Mesodermal cell (in vitro differentiated cells): ENCODE data around the gene PRRT1B.

ENCODE experiments used
- H3K27ac ChIP-seq: 2 replicates; pipeline ENCODE4 v1.7.0; 2013; ENCODE audit warnings: mild to moderate bottlenecking, low read depth, low read length, moderate library complexity; ENCODE audit not compliant: severe bottlenecking
- H3K36me3 ChIP-seq: 2 replicates; pipeline ENCODE4 v1.7.1; 2013; ENCODE audit warnings: mild to moderate bottlenecking, low read length, moderate library complexity; ENCODE audit not compliant: control insufficient read depth, insufficient read depth
- H3K4me1 ChIP-seq: one replicate; pipeline ENCODE4 v1.7.1; 2013; ENCODE audit warnings: mild to moderate bottlenecking, low read length; ENCODE audit not compliant: insufficient read depth, control insufficient read depth, poor library complexity, severe bottlenecking
- H3K4me3 ChIP-seq: 2 replicates; pipeline ENCODE4 v1.7.0; 2013; ENCODE audit warnings: low read length, control low read depth, mild to moderate bottlenecking; ENCODE audit not compliant: insufficient read depth, poor library complexity, severe bottlenecking; ENCODE audit errors: extremely low read depth
- H3K9me3 ChIP-seq: 2 replicates; pipeline ENCODE4 v1.7.1; 2013; ENCODE audit warnings: mild to moderate bottlenecking, low read length, moderate library complexity; ENCODE audit not compliant: control insufficient read depth
- WGBS, 2 experiments: methylation state at CpG; one replicate each; pipeline ENCODE4 v1.1.5; 2013; ENCODE audit warnings: missing lambda C conversion rate in 2 of 2; ENCODE audit not compliant: insufficient coverage in 2 of 2; 5-methylcytosine and 5-hydroxymethylcytosine counted together

PRRT1B gene

GRCh38 chr9:131574730-131575640 lies 29.7 kb downstream of the PRRT1B start:
- Histone ChIP-seq H3K27ac (no peak overlapping the region), H3K4me3 (no peak overlapping the region), H3K36me3 (peaks cover 60% of the 10 kb centered on the region), H3K4me1 (no peaks in the 10 kb centered on the region), H3K9me3 (no peaks in the 10 kb centered on the region)
- 93 to 94% methylated on average over 8 to 15 of the region's 17 CpGs for WGBS, 2 experiments

GRCh38 chr9:131575946-131576853 lies 30.9 kb downstream of the PRRT1B start:
- Histone ChIP-seq H3K4me1 (no peaks in the 10 kb centered on the region), H3K9me3 (no peaks in the 10 kb centered on the region), H3K36me3 (peaks cover 69% of the 10 kb centered on the region), H3K4me3 (no peak overlapping the region), H3K27ac (no peak overlapping the region)
- 91 to 96% methylated on average over 18 to 19 of the region's 23 CpGs for WGBS, 2 experiments

GRCh38 chr9:131577005-131578000 lies 32.0 kb downstream of the PRRT1B start:
- Histone ChIP-seq H3K27ac (no peak overlapping the region), H3K4me1 (no peaks in the 10 kb centered on the region), H3K4me3 (no peak overlapping the region), H3K9me3 (no peaks in the 10 kb centered on the region), H3K36me3 (peaks cover 67% of the 10 kb centered on the region)
- WGBS, 2 experiments: 95 to 98% methylated on average over 12 to 19 of the region's 25 CpGs

- WGBS, 2 experiments: 91 to 93% methylated on average over 11 to 13 of the region's 13 CpGs
- Histone ChIP-seq H3K4me3 (no peak overlapping the region), H3K27ac (no peak overlapping the region), H3K36me3 (peaks cover 70% of the 10 kb centered on the region), H3K4me1 (no peaks in the 10 kb centered on the region), H3K9me3 (no peaks in the 10 kb centered on the region)
Observed at GRCh38 chr9:131578021-131578420, 32.7 kb downstream of the PRRT1B start.

- H3K4me3 ChIP-seq: no peak overlapping the region
- H3K9me3 ChIP-seq: no peaks in the 10 kb centered on the region
- H3K4me1 ChIP-seq: no peaks in the 10 kb centered on the region
- H3K36me3 ChIP-seq: peaks cover 77% of the 10 kb centered on the region
- no peak overlapping the region for H3K27ac ChIP-seq
- 93% methylated on average over 25 to 26 of the region's 26 CpGs for WGBS, 2 experiments
Observed at GRCh38 chr9:131578731-131579504, 33.6 kb downstream of the PRRT1B start.

- H3K36me3 ChIP-seq: peaks cover 85% of the 10 kb centered on the region
- H3K27ac ChIP-seq: no peak overlapping the region
- 92 to 97% methylated on average over 8 of the region's 8 CpGs for WGBS, 2 experiments
- no peaks in the 10 kb centered on the region for H3K9me3 ChIP-seq
- no peak overlapping the region for H3K4me3 ChIP-seq
- no peaks in the 10 kb centered on the region for H3K4me1 ChIP-seq
Observed at GRCh38 chr9:131579789-131580211, 34.5 kb downstream of the PRRT1B start.

GRCh38 chr9:131580358-131580757 lies 35.0 kb downstream of the PRRT1B start:
- 89 to 96% methylated on average over 5 to 7 of the region's 9 CpGs for whole genome bisulfite sequencing, 2 experiments
- H3K27ac ChIP-seq: no peak overlapping the region

GRCh38 chr9:131582056-131582455 lies 36.7 kb downstream of the PRRT1B start:
- H3K4me1 ChIP-seq: no peaks in the 10 kb centered on the region
- H3K9me3 ChIP-seq: no peaks in the 10 kb centered on the region
- WGBS, 2 experiments: 96 to 98% methylated on average over 8 of the region's 10 CpGs
- no peak overlapping the region for H3K4me3 ChIP-seq
- no peak overlapping the region for H3K27ac ChIP-seq
- H3K36me3 ChIP-seq: peaks cover 79% of the 10 kb centered on the region

More at GRCh38 chr9:131580358-131580757, 35.0 kb downstream of the PRRT1B start:
- Histone ChIP-seq H3K9me3 (no peaks in the 10 kb centered on the region), H3K36me3 (peaks cover 85% of the 10 kb centered on the region), H3K4me1 (no peaks in the 10 kb centered on the region), H3K4me3 (no peak overlapping the region)

- 90 to 93% methylated on average over 18 to 26 of the region's 27 CpGs for WGBS, 2 experiments
- Histone ChIP-seq H3K36me3 (peaks cover 80% of the 10 kb centered on the region), H3K27ac (no peak overlapping the region), H3K4me3 (no peak overlapping the region), H3K9me3 (no peaks in the 10 kb centered on the region), H3K4me1 (no peaks in the 10 kb centered on the region)
Observed at GRCh38 chr9:131582466-131583336, 37.4 kb downstream of the PRRT1B start.
